GM12872 (cell line): ENCODE results near the gene CCR5AS.

ENCODE experiments used
- CTCF ChIP-seq: IDR thresholded peaks from 3 replicates; pipeline ENCODE4 v1.5.1; 2011; ENCODE audit warnings: low read depth, mild to moderate bottlenecking, low read length, moderate library complexity; ENCODE audit not compliant: insufficient read depth

CCR5AS gene

GRCh38 chr3:46374755-46375154 is 32.1 kb downstream of the CCR5AS start:
- TF ChIP-seq CTCF, result no peak

- peak; percentile 73 for TF ChIP-seq CTCF
These were observed 34.1 kb downstream of the CCR5AS start for GRCh38 chr3:46372492-46373359.

DNA sequence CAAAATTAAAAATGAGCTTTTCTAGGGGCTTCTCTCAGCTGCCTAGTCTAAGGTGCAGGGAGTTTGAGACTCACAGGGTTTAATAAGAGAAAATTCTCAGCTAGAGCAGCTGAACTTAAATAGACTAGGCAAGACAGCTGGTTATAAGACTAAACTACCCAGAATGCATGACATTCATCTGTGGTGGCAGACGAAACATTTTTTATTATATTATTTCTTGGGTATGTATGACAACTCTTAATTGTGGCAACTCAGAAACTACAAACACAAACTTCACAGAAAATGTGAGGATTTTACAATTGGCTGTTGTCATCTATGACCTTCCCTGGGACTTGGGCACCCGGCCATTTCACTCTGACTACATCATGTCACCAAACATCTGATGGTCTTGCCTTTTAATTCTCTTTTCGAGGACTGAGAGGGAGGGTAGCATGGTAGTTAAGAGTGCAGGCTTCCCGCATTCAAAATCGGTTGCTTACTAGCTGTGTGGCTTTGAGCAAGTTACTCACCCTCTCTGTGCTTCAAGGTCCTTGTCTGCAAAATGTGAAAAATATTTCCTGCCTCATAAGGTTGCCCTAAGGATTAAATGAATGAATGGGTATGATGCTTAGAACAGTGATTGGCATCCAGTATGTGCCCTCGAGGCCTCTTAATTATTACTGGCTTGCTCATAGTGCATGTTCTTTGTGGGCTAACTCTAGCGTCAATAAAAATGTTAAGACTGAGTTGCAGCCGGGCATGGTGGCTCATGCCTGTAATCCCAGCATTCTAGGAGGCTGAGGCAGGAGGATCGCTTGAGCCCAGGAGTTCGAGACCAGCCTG is 35.1 kb downstream of the CCR5AS start:
- TF ChIP-seq CTCF, result no peak

DNA sequence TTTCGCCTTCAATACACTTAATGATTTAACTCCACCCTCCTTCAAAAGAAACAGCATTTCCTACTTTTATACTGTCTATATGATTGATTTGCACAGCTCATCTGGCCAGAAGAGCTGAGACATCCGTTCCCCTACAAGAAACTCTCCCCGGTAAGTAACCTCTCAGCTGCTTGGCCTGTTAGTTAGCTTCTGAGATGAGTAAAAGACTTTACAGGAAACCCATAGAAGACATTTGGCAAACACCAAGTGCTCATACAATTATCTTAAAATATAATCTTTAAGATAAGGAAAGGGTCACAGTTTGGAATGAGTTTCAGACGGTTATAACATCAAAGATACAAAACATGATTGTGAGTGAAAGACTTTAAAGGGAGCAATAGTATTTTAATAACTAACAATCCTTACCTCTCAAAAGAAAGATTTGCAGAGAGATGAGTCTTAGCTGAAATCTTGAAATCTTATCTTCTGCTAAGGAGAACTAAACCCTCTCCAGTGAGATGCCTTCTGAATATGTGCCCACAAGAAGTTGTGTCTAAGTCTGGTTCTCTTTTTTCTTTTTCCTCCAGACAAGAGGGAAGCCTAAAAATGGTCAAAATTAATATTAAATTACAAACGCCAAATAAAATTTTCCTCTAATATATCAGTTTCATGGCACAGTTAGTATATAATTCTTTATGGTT is 35.9 kb downstream of the CCR5AS start, which contains the start of gene CCR5:
CCR5 (plus strand) TSS at position 108 of the 680 bp plus-strand sequence. CDS start 1,957 bp downstream, outside the sequence.
- TF ChIP-seq CTCF, result no peak

GRCh38 chr3:46369675-46370132 is 37.2 kb downstream of the CCR5AS start:
- no peak for TF ChIP-seq CTCF

DNA sequence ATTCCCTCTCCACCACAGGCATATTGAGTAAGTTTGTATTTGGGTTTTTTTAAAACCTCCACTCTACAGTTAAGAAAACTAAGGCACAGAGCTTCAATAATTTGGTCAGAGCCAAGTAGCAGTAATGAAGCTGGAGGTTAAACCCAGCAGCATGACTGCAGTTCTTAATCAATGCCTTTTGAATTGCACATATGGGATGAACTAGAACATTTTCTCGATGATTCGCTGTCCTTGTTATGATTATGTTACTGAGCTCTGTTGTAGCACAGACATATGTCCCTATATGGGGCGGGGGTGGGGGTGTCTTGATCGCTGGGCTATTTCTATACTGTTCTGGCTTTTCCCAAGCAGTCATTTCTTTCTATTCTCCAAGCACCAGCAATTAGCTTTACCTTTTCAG is 37.7 kb downstream of the CCR5AS start:
- no peak for TF ChIP-seq CTCF

DNA sequence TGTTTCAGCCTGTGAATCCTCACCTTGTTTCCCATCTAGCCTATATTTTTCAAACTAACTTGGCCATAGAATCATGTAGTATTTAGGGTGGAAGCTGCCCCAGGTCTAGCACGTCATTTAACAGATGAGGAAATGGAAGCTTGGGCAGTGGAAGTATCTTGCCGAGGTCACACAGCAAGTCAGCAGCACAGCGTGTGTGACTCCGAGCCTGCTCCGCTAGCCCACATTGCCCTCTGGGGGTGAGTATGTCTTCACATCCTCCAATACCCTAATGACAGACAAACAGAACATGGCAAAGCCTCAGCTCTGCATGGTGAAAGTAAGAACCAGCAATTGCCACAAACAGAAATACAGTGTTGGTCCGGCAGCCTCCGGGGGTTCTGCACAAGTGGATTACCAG is 38.3 kb downstream of the CCR5AS start:
- TF ChIP-seq CTCF, result peak; percentile 83
